Central memory CD4-positive, alpha-beta T cell (primary cell): ENCODE data around the gene CLEC4G.

Experiments
- DNase-seq: peaks from one replicate; pipeline ENCODE4 v3.0.0; 2022

Gene CLEC4G

GRCh38 chr19:7692417-7693088, 39.4 kb downstream of the CLEC4G start:
- peak; percentile 33 for DNase-seq

- DNase-seq: no peak
Observed at GRCh38 chr19:7691497-7691896, 40.4 kb downstream of the CLEC4G start.

GRCh38 chr19:7690779-7691258, 41.1 kb downstream of the CLEC4G start:
- no peak for DNase-seq

- no peak for DNase-seq
Observed at GRCh38 chr19:7689165-7689564, 42.7 kb downstream of the CLEC4G start.

- DNase-seq: no peak
Observed at GRCh38 chr19:7687177-7687576, 44.7 kb downstream of the CLEC4G start.

- DNase-seq: no peak
Observed at GRCh38 chr19:7685546-7686445, 46.1 kb downstream of the CLEC4G start.

- DNase-seq: no peak
Observed at GRCh38 chr19:7682175-7682855, 49.6 kb downstream of the CLEC4G start.

GRCh38 chr19:7681340-7682174, 50.4 kb downstream of the CLEC4G start:
- peak; percentile 81 for DNase-seq

GRCh38 chr19:7680606-7681339, 51.1 kb downstream of the CLEC4G start, which contains the start of gene TRAPPC5:
TRAPPC5 (plus strand) TSS chr19:7680833; CDS start chr19:7682254, 1,421 bp downstream.
- peak; percentile 85 for DNase-seq

GRCh38 chr19:7679771-7680605, 51.9 kb downstream of the CLEC4G start:
- DNase-seq: no peak

GRCh38 chr19:7678971-7679751, 52.7 kb downstream of the CLEC4G start:
- DNase-seq: peak; percentile 75
